Astrocyte (in vitro differentiated cells and primary cell): ENCODE measurements around the gene NID2. TPM values are rescaled to one million over a fixed set of nuclear protein-coding genes. Genes with fewer than 3 reads are reported as not detected.

Source experiments
- DNase-seq: peaks from one replicate; pipeline ENCODE4 v3.0.0-alpha.2; 2010; ENCODE audit warnings: low read depth
- FAIRE-seq: peaks from 2 replicates; lab custom pipeline; 2011; peaks lifted over from hg19 to GRCh38; lab: Jason Lieb, UNC
- H2AFZ ChIP-seq: 2 replicates; pipeline ENCODE4 v1.6.0; 2012; ENCODE audit warnings: low read depth, low read length, inconsistent platforms
- H3K27ac ChIP-seq: 2 replicates; pipeline ENCODE4 v1.5.1; 2011; ENCODE audit warnings: low read depth, low read length, inconsistent platforms
- H3K27me3 ChIP-seq: 2 replicates; pipeline ENCODE4 v1.6.0; 2011; ENCODE audit warnings: low read length, inconsistent platforms; ENCODE audit not compliant: insufficient read depth
- H3K36me3 ChIP-seq: 2 replicates; pipeline ENCODE4 v1.5.1; 2011; ENCODE audit warnings: low read length, inconsistent platforms; ENCODE audit not compliant: insufficient read depth
- H3K4me1 ChIP-seq: 2 replicates; pipeline ENCODE4 v1.5.1; 2011; ENCODE audit warnings: low read length, inconsistent platforms; ENCODE audit not compliant: insufficient read depth
- H3K4me2 ChIP-seq: 2 replicates; pipeline ENCODE4 v1.6.0; 2012; ENCODE audit warnings: low read length, inconsistent platforms
- H3K4me3 ChIP-seq: 2 replicates; pipeline ENCODE4 v1.5.1; 2011; ENCODE audit warnings: low read depth, mild to moderate bottlenecking, low read length, inconsistent platforms; ENCODE audit not compliant: insufficient read depth
- H3K79me2 ChIP-seq: 2 replicates; pipeline ENCODE4 v1.6.0; 2012; ENCODE audit warnings: mild to moderate bottlenecking, low read length, inconsistent platforms; ENCODE audit not compliant: insufficient read depth
- H3K9ac ChIP-seq: 2 replicates; pipeline ENCODE4 v1.6.0; 2012; ENCODE audit warnings: mild to moderate bottlenecking, low read length, inconsistent platforms
- H3K9me3 ChIP-seq: 2 replicates; pipeline ENCODE4 v1.5.1; 2012; ENCODE audit warnings: low read depth, mild to moderate bottlenecking, low read length, inconsistent platforms; ENCODE audit not compliant: insufficient read depth
- H4K20me1 ChIP-seq: 2 replicates; pipeline ENCODE4 v1.6.0; 2012; ENCODE audit warnings: low read length, inconsistent platforms; ENCODE audit not compliant: insufficient read depth
- H3K27ac Mint-ChIP-seq: one replicate; pipeline ENCODE4 v1.8.0; 2021; ENCODE audit warnings: mild to moderate bottlenecking, mixed read lengths; ENCODE audit not compliant: unreplicated experiment
- H3K27me3 Mint-ChIP-seq: one replicate; pipeline ENCODE4 v1.8.0; 2021; ENCODE audit warnings: low read depth, mixed read lengths; ENCODE audit not compliant: unreplicated experiment
- H3K36me3 Mint-ChIP-seq: one replicate; pipeline ENCODE4 v1.8.0; 2021; ENCODE audit warnings: low read depth, mixed read lengths; ENCODE audit not compliant: unreplicated experiment
- H3K4me1 Mint-ChIP-seq: one replicate; pipeline ENCODE4 v1.8.0; 2021; ENCODE audit warnings: low read depth, mixed read lengths; ENCODE audit not compliant: unreplicated experiment
- H3K4me3 Mint-ChIP-seq: one replicate; pipeline ENCODE4 v1.8.0; 2021; ENCODE audit warnings: mild to moderate bottlenecking, moderate library complexity, mixed read lengths; ENCODE audit not compliant: unreplicated experiment
- H3K9me3 Mint-ChIP-seq: one replicate; pipeline ENCODE4 v1.8.0; 2021; ENCODE audit warnings: mild to moderate bottlenecking, mixed read lengths; ENCODE audit not compliant: unreplicated experiment
- CTCF ChIP-seq: IDR thresholded peaks from 2 replicates; pipeline ENCODE4 v1.5.1; 2011; ENCODE audit warnings: low read depth, mild to moderate bottlenecking, inconsistent platforms, low read length, moderate library complexity; ENCODE audit not compliant: insufficient read depth
- EZH2 ChIP-seq: IDR thresholded peaks from 2 replicates; pipeline ENCODE4 v1.6.1; 2012; ENCODE audit warnings: mild to moderate bottlenecking, low read length, inconsistent platforms; ENCODE audit not compliant: insufficient read depth
- total RNA-seq: library from RNA; stranded (reverse); gene quantifications from 2 replicates; pipeline ENCODE4 v1.2.1, GENCODE V29; 2021

The NID2 gene
- total RNA-seq, 1 donor from 2014 or later: 22.3 TPM

GRCh38 chr14:52015411-52016030 is 53.3 kb downstream of the NID2 start:
- H3K4me1 ChIP-seq: peaks cover 3% of the 10 kb centered on the region
- Mint-ChIP-seq H3K27ac (no peak overlapping the region), H3K27me3 (peaks cover 5% of the 10 kb centered on the region), H3K4me1 (no peaks in the 10 kb centered on the region), H3K36me3 (peaks cover 6% of the 10 kb centered on the region), H3K4me3 (no peak overlapping the region), H3K9me3 (peaks cover 3% of the 10 kb centered on the region)
- no peak overlapping the region for H3K9ac ChIP-seq
- no peak overlapping the region for H2AFZ ChIP-seq
- no peaks in the 10 kb centered on the region for H4K20me1 ChIP-seq
- H3K79me2 ChIP-seq: no peaks in the 10 kb centered on the region
- H3K4me3 ChIP-seq: no peak overlapping the region
- FAIRE-seq (no peak), DNase-seq (no peak)
- no peaks in the 10 kb centered on the region for H3K27me3 ChIP-seq
- no peaks in the 10 kb centered on the region for H3K9me3 ChIP-seq
- H3K27ac ChIP-seq: no peak overlapping the region
- TF ChIP-seq EZH2: no peak
- peak; percentile 24 for TF ChIP-seq CTCF
- no peak overlapping the region for H3K4me2 ChIP-seq
- peaks cover 24% of the 10 kb centered on the region for H3K36me3 ChIP-seq

GRCh38 chr14:52014601-52015267 is 54.1 kb downstream of the NID2 start:
- H2AFZ ChIP-seq: no peak overlapping the region
- peaks cover 3% of the 10 kb centered on the region for H3K4me1 ChIP-seq
- Mint-ChIP-seq H3K4me1 (no peaks in the 10 kb centered on the region), H3K4me3 (no peak overlapping the region), H3K36me3 (peaks cover 7% of the 10 kb centered on the region), H3K27me3 (peaks cover 5% of the 10 kb centered on the region), H3K9me3 (peaks cover 3% of the 10 kb centered on the region), H3K27ac (no peak overlapping the region)
- H3K4me3 ChIP-seq: no peak overlapping the region
- no peak overlapping the region for H3K9ac ChIP-seq
- H3K9me3 ChIP-seq: no peaks in the 10 kb centered on the region
- H3K27me3 ChIP-seq: no peaks in the 10 kb centered on the region
- no peak overlapping the region for H3K27ac ChIP-seq
- H3K79me2 ChIP-seq: no peaks in the 10 kb centered on the region
- no peak overlapping the region for H3K4me2 ChIP-seq
- H4K20me1 ChIP-seq: no peaks in the 10 kb centered on the region
- TF ChIP-seq EZH2 (no peak), CTCF (no peak)
- DNase-seq (no peak), FAIRE-seq (no peak)
- H3K36me3 ChIP-seq: peaks cover 23% of the 10 kb centered on the region
